ENCODE data around the gene CBLIF.

- TF ChIP-seq, protein P1, sequence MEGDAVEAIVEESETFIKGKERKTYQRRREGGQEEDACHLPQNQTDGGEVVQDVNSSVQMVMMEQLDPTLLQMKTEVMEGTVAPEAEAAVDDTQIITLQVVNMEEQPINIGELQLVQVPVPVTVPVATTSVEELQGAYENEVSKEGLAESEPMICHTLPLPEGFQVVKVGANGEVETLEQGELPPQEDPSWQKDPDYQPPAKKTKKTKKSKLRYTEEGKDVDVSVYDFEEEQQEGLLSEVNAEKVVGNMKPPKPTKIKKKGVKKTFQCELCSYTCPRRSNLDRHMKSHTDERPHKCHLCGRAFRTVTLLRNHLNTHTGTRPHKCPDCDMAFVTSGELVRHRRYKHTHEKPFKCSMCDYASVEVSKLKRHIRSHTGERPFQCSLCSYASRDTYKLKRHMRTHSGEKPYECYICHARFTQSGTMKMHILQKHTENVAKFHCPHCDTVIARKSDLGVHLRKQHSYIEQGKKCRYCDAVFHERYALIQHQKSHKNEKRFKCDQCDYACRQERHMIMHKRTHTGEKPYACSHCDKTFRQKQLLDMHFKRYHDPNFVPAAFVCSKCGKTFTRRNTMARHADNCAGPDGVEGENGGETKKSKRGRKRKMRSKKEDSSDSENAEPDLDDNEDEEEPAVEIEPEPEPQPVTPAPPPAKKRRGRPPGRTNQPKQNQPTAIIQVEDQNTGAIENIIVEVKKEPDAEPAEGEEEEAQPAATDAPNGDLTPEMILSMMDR (IDR thresholded peaks at IDR 0.05) = no peak
- TF ChIP-seq POLR2A (IDR thresholded peaks at IDR 0.05) = no peak
- no peak for TF ChIP-seq POLR2AphosphoS5 (IDR thresholded peaks at IDR 0.05)
These were observed 50.9 kb downstream of the CBLIF start for GRCh38 chr11:59794417-59794816.
